ENCODE data around the gene ALDH3B2. TPM values are rescaled to one million over a fixed set of nuclear protein-coding genes. Genes with fewer than 3 reads are reported as not detected.

The ALDH3B2 gene
- total and polyA plus RNA-seq, 2 experiments from 2014 or later = 1.6 to 2.5 TPM

DNA sequence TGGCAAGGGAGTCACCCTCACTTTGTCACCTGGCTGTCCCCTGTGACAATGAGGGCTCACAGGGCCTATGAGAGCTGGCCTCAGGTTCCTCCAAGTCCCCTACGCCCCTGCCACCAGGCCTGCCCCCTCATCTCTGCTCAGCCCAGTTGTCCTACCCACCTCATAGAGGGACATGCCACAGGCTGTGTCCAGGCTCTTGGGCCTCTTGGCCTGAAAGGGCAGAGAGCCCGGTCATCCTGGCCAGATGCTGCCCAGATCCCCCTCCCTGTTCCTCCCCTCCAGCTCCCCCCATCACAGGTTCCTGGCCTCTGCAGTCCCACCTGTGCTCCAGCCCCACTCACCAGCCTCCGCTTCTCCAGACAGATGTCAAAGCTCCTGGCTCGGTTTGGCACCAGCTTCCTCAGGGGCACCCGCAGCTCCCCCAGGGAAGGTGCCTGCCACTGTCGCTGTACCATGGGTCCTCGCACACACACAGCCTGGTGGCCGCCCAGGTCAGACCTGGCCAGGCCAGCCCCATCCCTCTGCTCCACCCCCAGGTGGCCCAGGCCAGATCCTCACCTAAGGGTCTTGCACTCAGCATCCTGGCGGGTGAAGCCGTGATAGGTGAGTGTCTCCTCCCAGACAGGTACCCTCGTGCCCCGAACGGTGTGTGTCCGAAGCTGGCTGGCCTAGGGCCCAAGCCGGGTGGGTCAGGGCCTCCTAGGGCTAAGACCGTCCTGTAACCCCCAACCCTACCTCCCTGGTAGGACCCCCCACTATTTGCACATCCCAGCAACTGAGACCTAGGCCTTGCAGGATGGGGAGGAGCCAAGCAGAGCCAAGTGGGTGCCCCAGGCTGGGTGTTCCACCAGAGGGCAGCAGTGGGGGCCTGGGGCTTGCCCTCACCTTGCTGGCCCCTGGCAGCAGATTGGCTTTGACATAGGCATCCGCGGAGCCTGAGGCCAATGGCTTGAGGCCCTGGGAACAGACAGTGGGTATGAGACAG lies 59.4 kb downstream of the ALDH3B2 start:
- Histone ChIP-seq H3K27ac (no peak overlapping the region), H3K4me2 (no peak overlapping the region), H3K36me3 (replicated peaks; ENCODE audit: insufficient read depth, low read depth) (no peaks in the 10 kb centered on the region), H2AFZ (no peak overlapping the region), H3K79me2 (no peaks in the 10 kb centered on the region), H3K9me2 (replicated peaks; ENCODE audit: insufficient read depth) (no peaks in the 10 kb centered on the region), H4K20me1 (ENCODE audit: insufficient read depth, poor library complexity, severe bottlenecking) (no peaks in the 10 kb centered on the region), H3K4me1 (ENCODE audit: insufficient read depth) (no peaks in the 10 kb centered on the region), H3K4me3 (no peak overlapping the region), H3K27me3 (no peaks in the 10 kb centered on the region), H3K9me3 (ENCODE audit: low read depth) (no peaks in the 10 kb centered on the region)
- 93% methylated on average over 18 of the region's 18 CpGs for WGBS (ENCODE audit: low lambda C conversion rate, missing lambda C conversion rate)
- DNase-seq (ENCODE audit: low spot score) = peak; percentile 43
- TF ChIP-seq EZH2phosphoT487 (IDR thresholded peaks at IDR 0.05; ENCODE audit: low read depth, severe bottlenecking, unreplicated experiment) = no peak
- TF ChIP-seq, protein P1, sequence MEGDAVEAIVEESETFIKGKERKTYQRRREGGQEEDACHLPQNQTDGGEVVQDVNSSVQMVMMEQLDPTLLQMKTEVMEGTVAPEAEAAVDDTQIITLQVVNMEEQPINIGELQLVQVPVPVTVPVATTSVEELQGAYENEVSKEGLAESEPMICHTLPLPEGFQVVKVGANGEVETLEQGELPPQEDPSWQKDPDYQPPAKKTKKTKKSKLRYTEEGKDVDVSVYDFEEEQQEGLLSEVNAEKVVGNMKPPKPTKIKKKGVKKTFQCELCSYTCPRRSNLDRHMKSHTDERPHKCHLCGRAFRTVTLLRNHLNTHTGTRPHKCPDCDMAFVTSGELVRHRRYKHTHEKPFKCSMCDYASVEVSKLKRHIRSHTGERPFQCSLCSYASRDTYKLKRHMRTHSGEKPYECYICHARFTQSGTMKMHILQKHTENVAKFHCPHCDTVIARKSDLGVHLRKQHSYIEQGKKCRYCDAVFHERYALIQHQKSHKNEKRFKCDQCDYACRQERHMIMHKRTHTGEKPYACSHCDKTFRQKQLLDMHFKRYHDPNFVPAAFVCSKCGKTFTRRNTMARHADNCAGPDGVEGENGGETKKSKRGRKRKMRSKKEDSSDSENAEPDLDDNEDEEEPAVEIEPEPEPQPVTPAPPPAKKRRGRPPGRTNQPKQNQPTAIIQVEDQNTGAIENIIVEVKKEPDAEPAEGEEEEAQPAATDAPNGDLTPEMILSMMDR (IDR thresholded peaks at IDR 0.05; ENCODE audit: poor library complexity) = peak; percentile 29

DNA sequence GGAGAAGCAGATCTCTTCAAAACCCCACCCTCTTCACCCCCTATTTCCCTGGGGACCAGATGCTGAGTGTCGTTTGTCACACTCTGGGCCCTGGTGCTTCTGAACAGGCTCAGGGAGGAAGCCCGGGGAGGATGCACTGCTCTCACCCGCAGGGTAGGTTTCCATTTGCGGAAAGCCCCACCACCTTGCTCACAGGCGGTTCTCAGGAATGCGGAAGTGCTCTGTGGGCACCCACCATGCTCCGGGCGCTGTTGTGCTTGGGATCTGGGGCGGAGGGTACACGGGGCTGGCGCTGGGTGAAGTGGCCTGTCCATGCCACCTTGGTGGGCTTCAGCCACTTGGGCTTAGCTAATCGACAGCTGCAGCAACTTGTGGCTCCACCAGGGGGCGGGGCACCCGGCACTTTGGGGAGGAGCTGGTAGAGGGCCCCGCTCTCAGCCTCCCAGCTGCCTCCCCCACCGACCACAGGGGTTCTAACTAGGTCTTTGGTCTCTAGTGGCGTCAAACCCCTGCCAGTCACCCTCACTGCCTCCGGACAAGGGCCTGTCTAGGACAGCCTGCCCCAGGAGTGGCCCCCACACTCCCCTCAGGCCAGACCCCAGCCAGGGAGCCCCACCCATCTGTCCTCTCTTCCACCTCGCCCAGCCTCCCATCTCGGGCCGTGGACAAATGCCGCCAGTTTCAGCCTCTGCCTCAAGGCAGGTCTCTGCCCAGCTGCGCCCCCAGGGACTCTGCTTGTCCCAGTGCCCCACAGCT lies 60.3 kb downstream of the ALDH3B2 start:
- H3K36me3 ChIP-seq (replicated peaks; ENCODE audit: insufficient read depth, low read depth) = no peaks in the 10 kb centered on the region
- no peak overlapping the region for H2AFZ ChIP-seq
- H4K20me1 ChIP-seq (ENCODE audit: insufficient read depth, poor library complexity, severe bottlenecking) = no peaks in the 10 kb centered on the region
- no peaks in the 10 kb centered on the region for H3K9me3 ChIP-seq (ENCODE audit: low read depth)
- H3K27me3 ChIP-seq = no peaks in the 10 kb centered on the region
- no peaks in the 10 kb centered on the region for H3K79me2 ChIP-seq
- no peaks in the 10 kb centered on the region for H3K4me1 ChIP-seq (ENCODE audit: insufficient read depth)
- no peak for TF ChIP-seq EZH2 (IDR thresholded peaks at IDR 0.05; ENCODE audit: borderline replicate concordance)
- TF ChIP-seq, protein P1 (IDR thresholded peaks at IDR 0.05; ENCODE audit: poor library complexity) = peak; percentile 54
- peak overlapping the region; percentile 42 for H3K27ac ChIP-seq
- peak overlapping the region; percentile 70 for H3K4me2 ChIP-seq
- DNase-seq (ENCODE audit: low spot score) = peak; percentile 74
- H3K9me2 ChIP-seq (replicated peaks; ENCODE audit: insufficient read depth) = no peaks in the 10 kb centered on the region
- no peak overlapping the region for H3K4me3 ChIP-seq
- 41% methylated on average over 19 of the region's 23 CpGs for whole genome bisulfite sequencing (ENCODE audit: low lambda C conversion rate, missing lambda C conversion rate)

DNA sequence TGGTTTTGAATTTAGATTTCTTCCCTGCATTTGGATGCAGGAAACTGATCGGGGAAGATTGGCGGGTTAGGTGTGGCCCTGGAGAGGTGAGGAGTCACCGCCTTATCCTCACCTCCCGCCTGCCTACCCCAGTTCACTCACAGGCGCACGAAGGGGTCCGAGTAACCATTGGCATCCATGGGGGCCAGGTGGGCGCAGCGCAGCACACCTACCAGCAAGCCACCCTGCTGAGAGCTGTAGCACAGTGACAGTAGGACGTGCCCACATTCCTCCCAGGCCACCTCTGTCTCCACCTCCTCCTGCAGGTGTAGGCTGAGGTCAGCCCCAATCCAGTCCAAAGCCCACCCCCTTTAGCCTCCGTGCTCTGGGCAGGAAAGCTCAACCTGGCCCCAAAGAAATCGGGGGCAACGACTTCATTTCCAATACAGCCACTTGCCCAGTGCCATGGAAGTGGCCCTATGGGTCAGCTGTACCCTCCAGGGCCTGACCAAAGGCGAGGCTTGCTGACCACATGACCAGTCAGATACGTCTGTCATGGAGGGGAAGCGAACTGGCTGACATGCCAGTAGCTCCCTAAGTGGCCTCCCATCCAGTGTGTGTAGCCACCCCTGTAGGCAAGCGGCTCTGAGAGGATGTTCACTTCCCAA lies 61.0 kb downstream of the ALDH3B2 start:
- Histone ChIP-seq H3K36me3 (replicated peaks; ENCODE audit: insufficient read depth, low read depth) (no peaks in the 10 kb centered on the region), H3K79me2 (peaks cover 4% of the 10 kb centered on the region), H3K4me1 (ENCODE audit: insufficient read depth) (no peaks in the 10 kb centered on the region), H3K27ac (peak overlapping the region; percentile 42), H3K4me3 (no peak overlapping the region), H3K9me2 (replicated peaks; ENCODE audit: insufficient read depth) (no peaks in the 10 kb centered on the region), H4K20me1 (ENCODE audit: insufficient read depth, poor library complexity, severe bottlenecking) (no peaks in the 10 kb centered on the region), H3K4me2 (peak overlapping the region; percentile 70), H3K27me3 (no peaks in the 10 kb centered on the region), H2AFZ (no peak overlapping the region), H3K9me3 (ENCODE audit: low read depth) (no peaks in the 10 kb centered on the region)
- no peak for DNase-seq (ENCODE audit: low spot score)
- WGBS (ENCODE audit: low lambda C conversion rate, missing lambda C conversion rate) = 94% methylated on average over 17 of the region's 17 CpGs
- no peak for TF ChIP-seq EZH2phosphoT487 (IDR thresholded peaks at IDR 0.05; ENCODE audit: low read depth, severe bottlenecking, unreplicated experiment)
- TF ChIP-seq EZH2 (IDR thresholded peaks at IDR 0.05; ENCODE audit: borderline replicate concordance) = no peak
- TF ChIP-seq, protein P1 (IDR thresholded peaks at IDR 0.05; ENCODE audit: poor library complexity) = no peak
